ENCODE results near the gene TP53BP2.
"Not testable (repeated sequence)": the region's sequence is repeated elsewhere in the genome, so short reads cannot be mapped to it uniquely, and the experiment has no call there.

The TP53BP2 gene

DNA sequence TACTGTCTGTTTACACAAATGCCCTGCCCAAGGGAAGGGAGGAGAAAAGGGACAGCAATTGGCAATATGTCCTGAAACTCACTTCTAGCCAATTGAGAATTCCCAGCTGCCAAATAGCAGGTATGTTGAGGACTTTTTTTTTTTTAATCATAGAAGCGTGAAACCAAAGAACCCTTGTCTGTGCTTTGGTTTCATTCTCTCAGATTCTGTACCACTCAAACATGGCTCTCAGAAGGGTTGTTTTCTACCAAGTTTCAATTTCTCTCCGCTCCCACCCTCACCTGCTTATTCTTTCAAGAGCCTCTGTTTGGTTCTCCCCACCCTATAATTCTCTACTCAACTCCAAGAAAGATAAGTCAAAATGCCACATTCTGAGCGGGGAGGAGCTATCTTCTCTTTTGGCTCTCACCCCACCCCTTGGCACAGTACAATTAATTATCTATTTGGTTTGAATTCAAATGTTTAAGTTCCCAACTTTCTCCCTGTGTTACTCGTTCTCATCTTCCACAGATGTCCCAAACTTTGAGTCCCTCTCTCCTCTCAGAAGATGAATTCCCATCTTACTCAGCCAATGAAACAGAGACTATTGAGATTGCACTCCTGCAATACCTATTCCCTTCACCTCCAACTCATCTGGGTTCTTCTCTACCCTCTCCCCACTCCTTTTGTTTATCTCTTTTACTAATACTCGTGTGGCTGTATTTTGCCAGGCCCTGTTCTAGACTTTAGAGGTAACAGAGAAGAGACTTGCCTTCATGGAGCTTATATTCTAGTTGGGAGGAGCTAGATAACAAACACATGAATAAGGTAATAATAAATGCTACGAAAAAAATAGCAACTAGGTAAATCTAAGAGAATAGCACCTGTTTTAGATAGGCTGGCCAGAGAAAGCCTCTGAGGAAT is 3.9 kb upstream of the TP53BP2 start:
- DNase-seq = no peak

DNA sequence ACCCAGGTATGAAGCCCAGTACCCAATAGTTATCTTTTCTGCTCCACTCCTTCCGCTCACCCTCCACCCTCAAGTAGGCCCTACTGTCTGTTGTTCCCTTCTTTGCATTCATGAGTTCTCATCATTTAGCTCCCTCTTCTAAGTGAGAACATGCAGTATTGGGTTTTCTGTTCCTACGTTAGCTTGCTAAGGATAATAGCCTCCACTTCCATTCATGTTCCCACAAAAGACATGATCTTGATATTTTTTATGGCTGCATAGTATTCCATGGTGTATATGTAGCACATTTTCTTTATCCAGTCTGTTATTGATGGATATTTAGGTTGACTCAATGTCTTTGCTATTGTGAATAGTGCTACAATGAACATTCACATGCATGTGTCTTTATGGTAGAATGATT is 2.8 kb upstream of the TP53BP2 start:
- DNase-seq = no peak

DNA sequence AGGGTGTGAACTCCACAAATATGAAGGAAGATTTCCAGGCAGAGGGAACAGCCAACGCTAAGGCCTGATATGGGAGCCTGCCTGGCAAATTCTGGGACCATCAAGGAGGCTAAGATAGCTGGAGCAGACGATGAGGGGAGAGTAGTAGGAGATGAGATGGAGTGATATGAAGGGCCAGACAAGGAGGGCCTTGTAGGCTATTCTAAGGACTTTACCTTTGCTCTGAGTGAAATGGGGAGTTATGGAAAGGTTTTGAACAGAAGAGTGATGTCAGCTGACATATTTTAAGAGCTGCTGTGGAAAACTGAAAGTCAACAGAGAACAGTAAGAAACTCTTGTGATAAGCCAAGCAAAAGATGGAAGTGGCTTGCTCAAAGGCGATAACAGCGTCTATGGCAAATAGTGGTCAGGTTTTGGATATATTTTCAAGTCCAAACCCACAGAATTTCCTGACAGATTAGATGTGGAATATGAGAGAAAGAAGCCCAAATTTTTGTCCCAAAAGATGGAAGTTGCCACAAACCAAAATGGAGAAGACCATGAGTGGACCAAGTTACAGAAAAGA is 2.1 kb upstream of the TP53BP2 start:
- DNase-seq = no peak

DNA sequence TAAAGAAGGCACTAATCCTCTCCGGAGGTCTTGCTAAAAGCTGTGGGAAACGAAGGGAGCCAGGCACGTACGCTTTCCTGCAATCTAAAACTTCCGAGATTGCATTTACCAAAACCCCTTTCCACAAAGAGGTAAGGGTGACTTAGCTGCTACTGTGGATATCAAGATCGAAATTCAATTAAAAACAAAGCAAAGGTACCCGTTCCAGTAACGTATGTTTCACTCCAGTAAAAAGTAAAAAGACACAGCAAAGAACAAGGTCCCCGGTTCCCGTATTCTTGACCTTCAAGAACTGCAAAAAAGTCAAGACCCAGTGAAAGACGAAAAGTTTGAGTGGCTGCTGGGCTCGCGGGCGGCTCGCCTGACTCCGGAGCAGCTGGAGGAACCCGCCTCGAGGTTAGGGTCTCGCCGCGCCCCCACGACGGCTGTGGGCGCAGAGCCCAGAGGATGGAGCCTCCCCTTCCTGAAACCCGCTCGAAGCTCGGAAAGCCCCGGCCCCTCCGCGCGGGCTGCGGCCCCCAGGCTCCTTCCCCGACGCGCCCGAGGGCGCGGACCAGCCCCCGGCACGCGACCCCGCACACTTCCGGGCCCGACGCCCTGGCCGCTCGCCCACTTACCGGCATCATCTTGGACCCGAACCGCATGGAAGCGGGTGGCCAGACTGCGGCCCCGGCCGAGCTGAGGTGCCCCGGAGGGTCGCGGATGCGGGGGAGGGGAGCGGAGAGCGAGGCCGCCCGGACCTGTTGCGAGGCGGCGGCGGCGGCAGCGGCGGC is 524 bp downstream of the TP53BP2 start:
- peak; percentile 62 for DNase-seq

DNA sequence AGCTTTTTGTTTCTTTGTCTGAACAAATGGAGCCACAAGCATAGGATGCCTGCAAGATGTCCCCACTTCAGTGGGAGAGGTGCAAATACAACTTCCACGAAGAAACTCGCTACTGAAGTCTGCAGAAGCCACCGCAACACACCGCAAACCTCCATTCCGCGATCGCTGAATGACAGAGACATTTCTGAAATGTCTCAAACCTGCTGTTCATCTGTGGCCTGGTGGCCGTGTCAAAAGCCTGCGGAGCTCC is 1.0 kb downstream of the TP53BP2 start:
- DNase-seq = peak; percentile 10

DNA sequence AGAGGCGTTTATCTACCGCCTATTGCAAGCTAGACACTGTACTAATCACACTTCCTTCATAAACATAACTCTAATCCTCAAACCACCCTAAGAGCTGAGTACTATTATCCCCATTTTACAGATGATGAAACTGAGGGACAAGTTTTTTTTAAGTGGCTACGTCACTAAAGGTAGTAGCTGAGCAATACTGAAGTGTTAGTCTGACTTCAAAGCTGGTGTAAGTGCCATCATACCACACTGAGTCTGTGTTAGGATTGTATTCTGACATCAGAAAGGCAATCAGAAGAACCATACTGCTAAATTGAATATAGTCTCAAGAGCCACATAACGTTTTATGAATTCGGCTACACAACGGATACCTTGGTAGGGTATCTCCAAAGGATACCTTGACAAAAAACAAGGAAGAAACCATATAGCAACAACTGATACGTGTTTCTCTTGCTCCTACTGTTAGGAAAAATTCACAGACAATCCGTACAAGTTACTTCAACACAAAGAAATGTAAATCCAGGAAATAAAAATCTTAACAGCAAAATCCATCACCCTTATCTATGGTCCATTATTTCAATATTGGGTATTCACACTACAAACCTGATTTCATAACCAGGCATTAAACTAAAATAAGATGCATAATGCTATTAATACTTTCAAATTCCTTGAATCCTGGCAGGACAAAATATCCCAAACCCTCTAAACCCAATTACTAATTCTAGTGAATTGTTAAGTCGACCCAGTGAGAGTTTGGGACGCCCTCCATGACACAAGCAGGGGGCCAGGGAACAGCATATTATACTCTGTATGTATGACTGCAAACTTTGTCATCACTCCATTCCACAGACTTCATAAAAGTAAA is 1.6 kb downstream of the TP53BP2 start:
- DNase-seq = no peak

DNA sequence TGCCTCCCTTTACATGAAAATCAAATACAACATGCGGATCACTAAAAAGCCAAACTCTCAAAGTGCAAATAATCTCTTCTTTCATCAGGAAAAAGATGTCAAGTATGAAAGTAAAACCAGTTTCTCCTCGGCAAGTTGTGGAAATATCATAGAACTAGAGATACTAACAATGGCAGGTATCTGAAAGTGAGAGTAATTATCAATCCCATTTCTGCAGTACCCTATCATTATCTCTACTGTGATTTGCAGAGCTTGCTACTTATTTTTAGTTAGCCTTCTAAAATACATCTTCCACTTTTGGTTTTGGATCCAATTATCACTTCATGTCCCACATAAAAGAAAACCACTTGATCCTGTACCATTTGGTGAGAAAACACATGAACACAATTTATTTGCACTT is 3.0 kb downstream of the TP53BP2 start:
- DNase-seq = no peak

DNA sequence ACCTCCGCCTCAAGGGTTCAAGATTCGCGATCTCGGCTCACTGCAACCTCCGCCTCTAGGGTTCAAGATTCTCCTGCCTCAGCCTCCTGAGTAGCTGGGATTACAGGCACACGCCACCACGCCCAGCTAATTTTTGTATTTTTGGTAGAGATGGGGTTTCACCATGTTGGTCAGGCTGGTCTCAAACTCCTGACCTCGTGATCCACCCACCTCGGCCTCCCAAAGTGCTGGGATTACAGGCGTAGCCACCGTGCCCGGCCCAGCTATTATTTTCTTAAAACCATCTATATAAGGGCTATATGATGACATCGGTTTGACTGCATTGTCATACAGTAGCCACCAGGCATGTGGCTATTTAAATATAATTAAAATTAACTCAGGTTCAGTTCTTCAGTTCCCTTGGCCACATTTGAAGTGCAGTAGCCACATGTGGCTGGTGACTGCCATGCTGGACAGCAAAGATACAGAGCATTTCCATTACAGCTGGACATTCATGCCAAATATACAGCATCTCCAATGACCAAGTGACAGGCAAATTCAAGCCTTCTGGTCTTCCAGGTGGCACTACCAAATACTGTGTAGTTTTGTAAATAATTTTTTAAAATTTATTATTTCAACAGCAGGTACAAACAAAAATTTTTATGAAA is 3.6 kb downstream of the TP53BP2 start:
- DNase-seq = not testable (repeated sequence)

DNA sequence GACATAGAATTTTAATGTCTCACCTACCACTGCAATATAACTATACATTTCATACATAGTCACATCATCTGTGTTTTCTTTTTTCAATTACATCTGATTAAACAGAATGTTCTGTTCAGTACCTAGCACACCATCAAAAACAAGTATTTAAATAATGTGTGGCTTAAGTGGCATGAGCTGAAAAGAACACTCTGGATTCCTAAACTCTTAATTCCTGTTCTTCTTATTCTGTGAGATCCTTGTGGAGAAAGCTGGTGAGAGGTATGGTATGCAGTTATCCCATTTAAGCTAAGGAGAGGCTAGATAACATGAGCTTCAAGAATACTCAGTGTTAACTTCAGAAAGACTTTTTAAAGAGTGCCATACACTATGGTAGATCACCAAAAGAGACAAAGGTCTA is 5.5 kb downstream of the TP53BP2 start:
- no peak for DNase-seq

DNA sequence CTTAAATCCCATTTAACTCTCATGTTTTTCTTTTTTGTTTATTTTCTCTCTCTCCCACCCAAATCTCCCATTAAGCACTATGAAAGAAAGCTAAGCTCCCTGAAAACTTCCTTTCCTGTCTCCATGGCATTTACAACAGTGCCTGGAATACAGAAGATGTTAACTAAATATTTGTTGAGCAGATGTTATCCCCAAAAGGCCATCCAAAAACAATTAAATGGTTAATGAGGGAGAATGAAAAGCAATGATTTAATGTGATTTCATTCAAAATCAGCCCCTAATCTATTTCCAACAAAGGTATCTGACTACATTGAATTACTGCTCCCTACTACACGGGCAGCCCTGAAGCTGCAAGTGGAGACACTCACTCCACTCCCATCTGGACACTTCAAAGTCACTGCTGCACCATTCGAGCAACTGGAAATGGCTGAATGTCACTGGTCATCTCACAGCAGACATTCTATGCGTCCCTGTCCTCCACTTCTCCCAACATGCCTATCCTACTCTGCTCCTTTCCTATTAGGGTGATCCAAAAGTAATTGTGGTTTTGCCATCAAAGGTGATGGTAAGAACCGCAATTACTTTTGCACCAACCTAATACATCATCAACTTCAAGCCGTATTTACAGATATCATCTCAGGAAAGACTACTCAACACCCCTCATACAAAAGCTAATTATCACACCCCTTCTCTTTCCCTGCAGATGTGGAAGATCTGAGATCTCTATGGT is 7.5 kb downstream of the TP53BP2 start:
- DNase-seq = no peak

DNA sequence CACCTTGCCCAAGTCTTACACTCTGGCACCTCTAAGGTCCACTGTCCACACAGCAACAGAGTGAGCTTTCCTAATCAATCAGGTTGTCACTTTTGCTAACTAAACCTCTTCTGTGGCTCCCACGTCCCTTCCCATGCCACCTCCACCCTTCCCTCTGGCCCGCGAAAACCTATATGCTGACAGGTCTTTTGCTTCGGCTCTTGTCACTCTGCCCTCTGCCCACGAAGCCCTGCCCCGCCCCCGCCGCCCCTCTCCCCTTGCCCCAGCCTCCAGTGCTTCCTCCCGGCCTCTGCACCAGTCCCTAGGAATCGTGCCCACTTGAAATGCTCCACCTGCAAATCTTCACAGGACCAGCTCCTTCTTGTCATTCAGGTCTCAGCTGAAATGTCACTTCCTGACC is 8.1 kb downstream of the TP53BP2 start:
- DNase-seq = no peak

DNA sequence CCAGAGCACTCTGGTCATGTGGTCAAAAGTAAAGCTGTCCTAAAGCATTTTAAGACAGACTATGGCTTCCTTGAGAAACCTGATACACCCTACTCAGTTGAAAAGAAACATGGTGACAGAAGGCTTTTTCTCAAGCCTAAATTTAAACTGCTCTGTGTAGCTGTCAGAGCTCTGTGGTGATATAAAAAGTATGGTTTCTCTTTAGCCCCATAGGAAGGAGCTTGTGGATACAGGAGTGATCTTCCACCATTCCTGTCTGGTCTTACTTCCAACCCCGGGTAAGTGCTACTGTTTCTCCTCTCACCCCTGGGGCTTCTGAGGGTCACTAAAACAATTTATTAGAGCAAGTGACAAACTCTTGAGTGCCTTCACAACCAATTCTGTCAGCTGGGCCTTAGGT is 8.5 kb downstream of the TP53BP2 start:
- DNase-seq = no peak

DNA sequence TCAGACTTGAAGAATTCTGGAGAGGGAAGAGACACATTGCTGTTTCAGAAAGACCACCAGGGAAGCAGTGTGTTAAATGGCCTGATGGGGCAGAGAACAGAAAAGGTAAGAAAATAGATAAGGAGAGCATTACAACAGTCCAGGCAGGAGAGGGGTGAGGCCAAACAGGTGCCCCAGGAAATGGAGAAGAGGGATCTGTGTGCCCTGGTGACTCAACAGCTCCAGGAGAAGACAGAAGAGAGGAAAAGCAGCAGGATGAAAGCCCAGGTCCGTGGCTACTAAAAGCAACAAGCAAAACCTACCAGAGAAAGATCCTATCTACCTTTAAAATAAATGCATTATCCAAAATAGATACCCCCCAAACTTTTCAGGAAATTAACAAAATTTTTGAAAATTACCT is 9.2 kb downstream of the TP53BP2 start:
- no peak for DNase-seq

DNA sequence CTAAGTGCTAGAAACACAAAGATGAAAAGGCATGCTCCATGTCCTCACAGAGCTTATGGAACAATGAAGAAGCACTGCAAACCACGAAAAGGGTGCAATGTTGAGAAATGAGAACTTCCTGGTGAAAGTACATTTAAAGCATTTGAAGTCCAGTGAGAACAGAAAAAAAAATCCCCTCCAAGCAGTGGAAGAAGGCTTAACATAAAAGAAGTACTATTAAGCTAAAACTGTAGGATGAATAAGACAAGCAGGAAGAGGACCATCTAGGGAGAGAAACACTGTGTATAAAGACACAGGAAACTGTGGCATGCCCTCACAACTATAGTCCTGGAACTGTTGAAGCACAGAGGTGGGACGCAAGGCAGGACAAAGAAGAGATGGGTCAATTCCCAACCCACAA is 10.0 kb downstream of the TP53BP2 start:
- DNase-seq = no peak

DNA sequence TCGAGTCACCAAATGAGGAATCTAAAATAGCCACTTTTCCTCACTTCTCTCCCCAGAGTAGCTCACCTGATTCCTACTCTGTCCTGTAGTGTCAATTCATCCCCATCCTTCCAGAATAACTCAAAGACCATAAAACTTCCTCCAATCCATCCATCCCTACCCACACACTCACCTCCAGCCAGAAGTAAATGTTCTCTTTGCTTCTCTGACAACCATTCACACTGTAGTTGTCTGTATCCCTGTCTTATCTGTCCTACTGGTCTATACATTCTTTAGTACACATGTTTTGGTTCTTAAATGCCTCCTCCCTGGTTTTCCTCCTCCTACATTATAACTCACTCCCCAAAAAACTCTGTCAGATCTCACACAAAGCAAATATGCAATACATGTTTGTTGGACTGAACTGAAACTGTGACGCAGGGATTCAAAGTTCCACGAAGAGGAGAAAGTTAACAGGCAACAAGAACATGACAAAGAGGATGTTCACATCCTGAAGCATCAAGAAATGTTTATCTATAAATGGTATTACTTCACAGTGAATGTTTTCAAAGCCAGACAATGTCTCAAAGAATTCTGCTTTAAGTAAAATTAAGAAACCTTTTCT is 11.0 kb downstream of the TP53BP2 start:
- DNase-seq = no peak

DNA sequence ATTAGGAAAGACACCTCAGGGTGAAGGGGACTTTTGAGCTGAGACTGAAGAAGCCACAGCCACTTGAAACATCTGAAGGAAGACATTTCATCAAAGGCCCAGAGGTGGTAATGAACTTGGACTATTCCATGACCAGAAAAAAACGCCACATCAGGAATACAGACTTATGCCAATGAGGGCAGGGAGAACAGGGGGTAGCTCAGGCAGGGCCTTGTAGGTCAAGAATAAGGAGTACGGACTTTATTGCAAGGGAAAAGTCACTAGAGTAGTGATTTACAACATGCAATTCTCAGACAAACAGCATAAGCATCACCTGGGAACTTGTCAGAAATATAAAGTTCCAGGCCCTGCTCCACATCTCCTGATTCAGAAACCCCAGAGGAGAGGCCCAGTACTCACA is 11.8 kb downstream of the TP53BP2 start:
- no peak for DNase-seq

DNA sequence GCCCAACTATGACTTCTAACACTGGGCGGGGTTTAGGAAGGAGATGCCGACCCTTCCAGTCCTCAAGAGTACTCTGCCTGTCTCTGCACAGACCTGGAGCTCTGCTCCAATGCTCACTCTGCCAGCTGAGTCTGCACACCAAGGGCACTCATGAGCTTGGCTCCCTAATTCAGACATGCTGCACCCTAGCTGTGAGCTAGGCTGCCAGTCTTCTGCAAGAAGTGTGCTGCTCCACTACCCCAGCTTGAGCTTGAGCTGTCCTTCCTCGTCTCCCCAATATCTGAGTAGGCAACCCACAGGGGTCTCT is 13.2 kb downstream of the TP53BP2 start:
- DNase-seq = no peak

DNA sequence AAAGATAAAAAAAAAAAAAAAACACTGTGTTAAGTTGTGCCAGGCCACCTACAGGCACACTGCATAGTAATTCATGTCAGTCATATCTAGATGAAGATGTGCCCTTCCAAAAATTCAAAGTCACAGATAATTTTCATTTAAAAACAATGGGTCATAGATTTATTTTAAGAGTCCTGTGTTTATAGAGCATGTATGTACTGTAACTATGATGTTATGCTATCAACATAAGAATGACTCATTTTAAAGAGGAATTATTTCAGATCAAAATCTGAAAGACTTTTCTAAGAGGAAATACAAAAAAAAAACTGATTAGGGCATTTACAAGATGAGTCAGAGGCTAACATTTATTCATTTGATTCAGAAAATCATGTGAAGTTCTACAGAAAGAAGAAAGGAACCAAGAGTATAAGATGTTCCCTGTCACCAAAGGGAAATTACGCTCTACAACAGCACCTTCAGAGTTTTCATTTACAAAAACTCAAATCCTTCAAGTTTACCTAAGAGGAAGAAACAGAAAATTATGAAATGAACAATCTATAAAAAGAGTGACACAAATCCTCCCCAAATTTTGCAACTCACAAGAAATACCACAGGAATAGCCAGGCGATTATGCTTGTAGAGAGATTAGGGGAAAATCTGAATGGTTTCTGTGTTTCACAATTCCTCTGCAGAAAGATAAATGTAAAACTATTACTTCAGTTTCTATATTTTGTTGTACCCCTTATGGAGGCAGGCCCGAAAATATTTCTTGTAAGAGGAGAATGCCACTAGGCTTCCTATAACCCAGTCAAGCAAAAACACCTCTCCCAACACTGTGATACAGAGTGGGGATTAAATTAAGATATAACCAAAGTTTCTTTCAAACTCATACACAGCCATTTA is 13.8 kb downstream of the TP53BP2 start:
- DNase-seq = no peak

DNA sequence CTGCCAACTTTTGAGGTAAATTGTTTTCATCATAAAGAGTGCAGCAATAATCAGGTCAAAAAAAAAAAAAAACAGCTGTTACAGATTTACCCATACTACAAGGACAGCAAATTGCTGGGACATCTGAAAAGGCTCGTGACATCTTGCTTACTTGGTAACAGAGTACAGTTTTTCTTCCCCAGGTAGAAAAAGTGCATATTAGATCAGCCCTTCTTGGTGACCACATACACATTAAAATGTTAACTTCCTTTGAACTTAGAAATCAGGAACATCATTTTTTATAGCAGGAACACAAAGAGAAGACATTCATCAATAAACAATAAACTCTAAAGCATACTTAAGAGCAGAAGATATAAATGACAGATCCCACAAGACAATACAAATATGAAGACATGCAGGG is 16.1 kb downstream of the TP53BP2 start:
- no peak for DNase-seq

DNA sequence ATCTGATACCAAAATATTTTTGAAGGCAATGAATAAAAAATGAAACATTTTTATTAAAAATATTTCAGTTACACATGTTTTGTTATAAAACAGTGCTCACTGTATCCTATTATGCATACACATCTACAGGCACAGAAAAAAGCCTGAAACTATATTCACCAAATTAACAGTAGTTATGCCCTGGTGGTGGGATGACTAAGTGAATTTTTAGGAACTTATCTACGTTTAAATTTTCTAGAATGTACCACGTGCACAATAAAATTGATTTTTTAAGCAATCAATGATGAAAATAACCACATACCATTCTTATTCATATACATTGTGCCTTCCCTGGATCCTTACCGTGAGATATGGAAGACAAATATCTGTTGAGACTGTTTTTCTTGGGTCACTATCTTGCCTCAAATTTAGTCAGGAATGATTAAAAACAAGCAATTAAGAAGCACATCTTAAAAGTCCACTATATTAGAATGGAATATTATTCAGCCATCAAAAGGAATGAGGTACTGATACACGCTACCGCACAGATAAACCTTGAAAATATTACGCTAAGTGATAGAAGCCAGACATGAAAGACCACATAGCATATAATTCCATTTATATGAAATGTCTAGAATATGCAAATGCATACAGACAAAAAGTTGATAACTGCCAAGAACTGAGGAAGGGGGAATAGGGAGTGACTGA is 17.4 kb downstream of the TP53BP2 start:
- no peak for DNase-seq

Measured in NCI-H774 (cell line).